Stimulated activated CD4-positive, alpha-beta T cell treated with anti-CD3 and anti-CD28 coated beads, Interleukin-2, amount 100 ng/mL, for 48 hours (primary cell): Measurements from ENCODE around the gene MYOM1.
"Not testable (repeated sequence)": the region's sequence is repeated elsewhere in the genome, so short reads cannot be mapped to it uniquely, and the experiment has no call there.

Experiments
- DNase-seq, 2 donors: peaks; one replicate each; pipeline ENCODE4 v3.0.0-alpha.2; 2020

MYOM1 gene

GRCh38 chr18:3217948-3218647 lies 1.7 kb downstream of the MYOM1 start:
- DNase-seq, result no peak

GRCh38 chr18:3216987-3217386 lies 2.8 kb downstream of the MYOM1 start:
- no peak for DNase-seq

- DNase-seq, result no peak
Measured at GRCh38 chr18:3214855-3215637, 4.7 kb downstream of the MYOM1 start.

- no peak for DNase-seq
Measured at GRCh38 chr18:3213300-3214059, 6.3 kb downstream of the MYOM1 start.

GRCh38 chr18:3212657-3213056 lies 7.1 kb downstream of the MYOM1 start:
- DNase-seq, result no peak

GRCh38 chr18:3211236-3211992 lies 8.4 kb downstream of the MYOM1 start:
- DNase-seq, result no peak

GRCh38 chr18:3209859-3210569 lies 9.8 kb downstream of the MYOM1 start:
- DNase-seq, result no peak

- DNase-seq, result no peak
Measured at GRCh38 chr18:3207565-3207964, 12.2 kb downstream of the MYOM1 start.

GRCh38 chr18:3205239-3205638 lies 14.5 kb downstream of the MYOM1 start:
- no peak for DNase-seq

GRCh38 chr18:3199942-3200645 lies 19.7 kb downstream of the MYOM1 start:
- no peak for DNase-seq

- DNase-seq, result not testable (repeated sequence)
Measured at GRCh38 chr18:3198260-3198860, 21.4 kb downstream of the MYOM1 start.

GRCh38 chr18:3194947-3195612 lies 24.7 kb downstream of the MYOM1 start:
- DNase-seq, result no peak

- DNase-seq, result no peak
Measured at GRCh38 chr18:3193331-3193730, 26.4 kb downstream of the MYOM1 start.

GRCh38 chr18:3192752-3193151 lies 27.0 kb downstream of the MYOM1 start:
- DNase-seq, result no peak

- no peak for DNase-seq
Measured at GRCh38 chr18:3192286-3192685, 27.5 kb downstream of the MYOM1 start.

- no peak for DNase-seq
Measured at GRCh38 chr18:3190610-3191009, 29.2 kb downstream of the MYOM1 start.

GRCh38 chr18:3189884-3190283 lies 29.9 kb downstream of the MYOM1 start:
- DNase-seq, result no peak

GRCh38 chr18:3186678-3187658 lies 32.8 kb downstream of the MYOM1 start:
- no peak for DNase-seq

GRCh38 chr18:3184275-3184963 lies 35.3 kb downstream of the MYOM1 start:
- DNase-seq, result no peak
